HPDE6-E6E7 (cell line): Measurements from ENCODE around the gene CD300LD.

ENCODE experiments used
- DNase-seq: peaks from one replicate; pipeline ENCODE4 v3.0.0; 2011; ENCODE audit warnings: missing footprints; ENCODE audit errors: extremely low spot score

Gene CD300LD

GRCh38 chr17:74543891-74544760 lies 48.0 kb downstream of the CD300LD start:
- no peak for DNase-seq

- no peak for DNase-seq
Observed at GRCh38 chr17:74543406-74543805, 48.7 kb downstream of the CD300LD start.

- no peak for DNase-seq
Observed at GRCh38 chr17:74542727-74543383, 49.2 kb downstream of the CD300LD start.

DNA sequence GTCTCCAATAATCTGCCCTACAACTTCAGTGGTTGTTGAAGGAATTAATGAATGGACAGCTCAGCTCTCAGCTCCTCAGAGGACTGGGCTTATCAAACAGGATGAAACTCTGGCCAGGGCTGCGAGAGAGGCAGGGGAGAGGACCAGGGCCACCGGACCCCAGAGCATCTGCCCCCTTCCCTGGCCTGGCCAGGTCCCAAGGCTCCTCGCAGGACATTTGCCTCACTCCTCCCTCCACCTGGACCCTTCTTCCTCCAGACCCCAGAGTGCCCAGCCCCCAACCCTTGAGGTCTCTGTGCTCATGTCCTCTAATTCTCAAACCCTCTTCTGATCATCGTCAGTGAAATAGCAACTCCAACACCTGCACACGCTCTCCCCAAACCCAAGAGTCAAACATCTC lies 49.9 kb downstream of the CD300LD start:
- no peak for DNase-seq

- no peak for DNase-seq
Observed at GRCh38 chr17:74541176-74542111, 50.6 kb downstream of the CD300LD start.

DNA sequence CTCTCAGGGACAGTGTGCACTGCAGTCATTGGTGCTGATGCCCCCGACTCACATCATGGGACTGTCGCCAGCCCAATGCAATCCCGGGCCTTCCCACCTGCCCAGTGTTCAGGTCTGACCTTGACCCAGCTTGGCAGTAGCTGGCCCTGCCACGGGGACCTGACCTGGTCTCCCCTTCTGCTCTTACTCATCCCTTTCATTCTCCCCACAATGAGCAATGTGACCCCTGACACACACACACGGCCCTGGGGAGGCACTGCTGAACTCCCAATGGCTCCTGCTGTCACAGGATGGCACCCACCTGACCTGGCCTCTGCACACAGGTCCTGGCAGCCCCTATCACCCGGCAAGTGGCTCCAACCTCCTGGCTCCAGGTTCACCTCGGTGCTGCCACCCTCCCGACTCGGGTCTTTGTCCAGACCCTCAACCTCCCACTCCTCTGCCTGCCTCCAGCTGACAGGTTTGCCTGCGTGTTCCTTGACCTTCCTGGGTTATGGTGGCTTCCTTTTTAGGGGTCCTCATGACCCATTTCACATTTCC lies 52.7 kb downstream of the CD300LD start:
- DNase-seq, result no peak

DNA sequence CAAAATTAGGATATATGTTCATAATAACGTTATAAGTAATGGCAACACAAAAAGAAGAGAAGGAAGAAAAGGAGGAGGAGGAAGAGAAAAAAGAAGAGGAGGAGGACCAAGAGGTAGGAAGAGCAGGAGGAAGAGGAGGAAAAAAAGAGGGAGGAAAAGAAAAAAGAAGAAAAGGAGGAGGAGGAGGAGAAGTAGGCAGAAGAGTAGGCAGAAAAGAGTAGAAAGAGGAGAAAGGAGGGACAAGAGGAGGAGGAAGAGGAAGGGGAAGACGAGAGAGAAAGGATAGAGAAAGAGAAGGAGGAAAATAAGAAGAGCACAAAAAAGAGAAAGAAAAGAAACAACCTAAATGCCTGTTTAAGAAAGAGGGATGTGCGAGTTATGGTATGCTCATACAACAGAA lies 55.2 kb downstream of the CD300LD start:
- no peak for DNase-seq

- DNase-seq, result no peak
Observed at GRCh38 chr17:74532115-74532514, 60.0 kb downstream of the CD300LD start.

DNA sequence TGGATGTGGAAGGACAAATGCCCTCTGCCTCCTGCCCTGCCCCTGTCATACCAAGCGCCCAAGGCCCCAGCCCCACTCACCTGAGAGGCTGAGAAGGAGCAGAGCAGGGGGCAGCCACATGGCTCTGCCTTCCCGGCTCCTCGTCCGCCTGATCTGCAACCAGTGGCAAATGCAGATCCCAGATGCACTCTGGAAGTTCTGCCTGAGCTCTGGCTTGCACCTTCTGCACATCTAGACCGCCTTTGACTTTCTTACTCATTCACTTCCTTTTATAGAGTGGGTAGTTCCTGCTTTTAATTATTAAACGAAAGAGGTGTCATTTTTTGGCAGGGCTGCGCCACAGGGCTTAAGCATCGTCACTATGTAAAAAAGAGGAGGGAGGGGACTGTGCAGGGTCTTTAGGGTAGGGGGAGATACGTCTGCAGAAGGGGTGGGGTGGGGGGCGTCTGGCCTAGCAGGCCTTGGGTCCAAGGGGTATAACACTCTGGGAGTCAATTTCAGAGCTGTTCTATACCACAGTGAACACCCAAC lies 60.8 kb downstream of the CD300LD start, which contains the start of gene CD300LB:
Gene CD300LB, minus strand, starts transcription at position 245 of the 531 bp plus-strand sequence. Its CDS starts 125 bp downstream, at position 120.
- no peak for DNase-seq

- DNase-seq, result no peak
Observed at GRCh38 chr17:74530831-74531150, 61.3 kb downstream of the CD300LD start.
